ENCODE results near the gene ATF2. TPM values are rescaled to one million over a fixed set of nuclear protein-coding genes. Genes with fewer than 3 reads are reported as not detected.
A peak's percentile ranks its signal among the peaks of the same experiment; 100 is the strongest.

The ATF2 gene
- total and polyA plus RNA-seq, 9 of the 15 experiments (the other 6 are each of a cell fraction or from before 2014, with no cell fraction given), result 24.2 to 111 (median 45.9) TPM

GRCh38 chr2:175057078-175057685 is 110.8 kb downstream of the ATF2 start (continued):
- TF ChIP-seq CC2D1A (IDR thresholded peaks at IDR 0.05) (no peak), ZNF79 (CRISPR knock-in tag; IDR thresholded peaks at IDR 0.05; ENCODE audit: low read depth) (no peak), CEBPG (CRISPR knock-in tag; IDR thresholded peaks at IDR 0.05) (no peak), CEBPG (tag; conservative IDR thresholded peaks at IDR 0.05 in 1 of 2, IDR thresholded peaks at IDR 0.05 in 1 of 2) (no peak), POLR2B (IDR thresholded peaks at IDR 0.05; ENCODE audit: low read depth, partially characterized antibody) (no peak), ZNF551 (CRISPR knock-in tag; IDR thresholded peaks at IDR 0.05) (no peak), ZNF699 (CRISPR knock-in tag; IDR thresholded peaks at IDR 0.05; ENCODE audit: insufficient replicate concordance) (no peak)

DNA sequence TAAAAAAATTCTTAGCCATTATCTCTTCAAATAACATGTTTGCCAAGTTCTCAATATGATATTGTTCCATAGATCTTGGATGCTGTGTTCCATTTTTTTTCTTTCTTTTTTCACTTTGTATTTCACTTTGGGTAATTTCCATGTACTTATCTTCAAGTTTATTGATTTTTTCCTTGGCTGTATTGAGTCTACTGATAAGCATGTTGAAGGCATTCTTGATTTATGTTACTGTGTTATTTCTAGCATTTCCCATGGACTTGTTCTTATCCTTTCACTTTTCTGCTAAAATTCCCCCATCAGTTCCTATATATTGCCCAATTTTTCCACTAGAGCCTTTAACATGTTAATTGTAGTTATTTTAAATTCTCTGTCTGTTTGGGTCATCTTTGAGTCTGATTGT is 112.0 kb downstream of the ATF2 start:
- BruUV-seq (replicated peaks), result no TSS peak
- H3K4me1 ChIP-seq (replicated peaks in 1 of 2; ENCODE audit: control insufficient read depth in 2 of 2, insufficient read depth in 2 of 2, low read length in 2 of 2), result no peaks in the 10 kb centered on the region
- DNase-seq (ENCODE audit: extremely low read depth in 1 of 4, low spot score in 3 of 4), result no peak
- no peak overlapping the region for H2AFZ ChIP-seq (ENCODE audit: low read depth, low read length)
- H3K9ac ChIP-seq (ENCODE audit: insufficient read depth in 1 of 2, low read depth in 2 of 2, low read length in 2 of 2), result no peak overlapping the region
- 0 out of 3 replicates have a peak, but pooled peaks cover 4% of the 10 kb centered on the region for H3K36me3 ChIP-seq (ENCODE audit: control insufficient read depth, insufficient read depth, low read length)
- H3K79me2 ChIP-seq (ENCODE audit: control insufficient read depth, insufficient read depth, low read length), result no peaks in the 10 kb centered on the region
- H3K4me2 ChIP-seq (ENCODE audit: insufficient read depth, low read length), result no peak overlapping the region
- POLR2A ChIA-PET, result no interaction called here
- no peaks in the 10 kb centered on the region for H3K9me3 ChIP-seq (replicated peaks; ENCODE audit: control insufficient read depth, insufficient read depth, low read depth, low read length)
- no peak for ATAC-seq
- CTCF ChIA-PET (ENCODE audit: low intra/inter-chr PET ratio), result no interaction called here
- no peaks in the 10 kb centered on the region for H4K20me1 ChIP-seq (replicated peaks; ENCODE audit: control insufficient read depth, insufficient read depth, low read length)
- H3K4me3 ChIP-seq, result no peak overlapping the region
- intact Hi-C loops (cut with micrococcal nuclease), result no loop called here
- no peak for FAIRE-seq
- no peaks in the 10 kb centered on the region for H3K9me1 ChIP-seq (ENCODE audit: control insufficient read depth, insufficient read depth, low read length)
- in situ Hi-C loops (cut with MboI), result no loop called here
- no peaks in the 10 kb centered on the region for H3K27me3 ChIP-seq (ENCODE audit: control insufficient read depth in 2 of 2, insufficient read depth in 2 of 2, low read length in 2 of 2)
- no peak overlapping the region for H3K27ac ChIP-seq (ENCODE audit: extremely low read depth, low read depth, low read length)
- TF ChIP-seq SOX6 (IDR thresholded peaks at IDR 0.05) (no peak), ARNT (IDR thresholded peaks at IDR 0.05) (no peak), EWSR1 (IDR thresholded peaks at IDR 0.05; ENCODE audit: borderline replicate concordance, low read depth, partially characterized antibody) (no peak), PHB2 (IDR thresholded peaks at IDR 0.05; ENCODE audit: low read depth) (no peak), PRPF4 (IDR thresholded peaks at IDR 0.05; ENCODE audit: insufficient read depth, low read depth, low read length, poor library complexity, severe bottlenecking) (no peak), ZNF766 (CRISPR knock-in tag; conservative IDR thresholded peaks at IDR 0.05) (no peak), HDAC2 (IDR thresholded peaks at IDR 0.05) (no peak), ZNF212 (CRISPR knock-in tag; IDR thresholded peaks at IDR 0.05) (no peak), ELK1 (CRISPR knock-in tag; IDR thresholded peaks at IDR 0.05) (no peak), ARID1B (IDR thresholded peaks at IDR 0.05) (peak; percentile 68), GATAD2B (IDR thresholded peaks at IDR 0.05; ENCODE audit: borderline replicate concordance) (no peak), SMARCA4 (IDR thresholded peaks at IDR 0.05) (peak; percentile 40; the same call in 1 of the 2 replicates), ZNF263 (CRISPR knock-in tag; IDR thresholded peaks at IDR 0.05; ENCODE audit: borderline replicate concordance) (no peak), ELF4 (CRISPR knock-in tag; IDR thresholded peaks at IDR 0.05) (no peak), CGGBP1 (CRISPR knock-in tag; IDR thresholded peaks at IDR 0.05) (no peak)
- TF ChIP-seq, protein P1, sequence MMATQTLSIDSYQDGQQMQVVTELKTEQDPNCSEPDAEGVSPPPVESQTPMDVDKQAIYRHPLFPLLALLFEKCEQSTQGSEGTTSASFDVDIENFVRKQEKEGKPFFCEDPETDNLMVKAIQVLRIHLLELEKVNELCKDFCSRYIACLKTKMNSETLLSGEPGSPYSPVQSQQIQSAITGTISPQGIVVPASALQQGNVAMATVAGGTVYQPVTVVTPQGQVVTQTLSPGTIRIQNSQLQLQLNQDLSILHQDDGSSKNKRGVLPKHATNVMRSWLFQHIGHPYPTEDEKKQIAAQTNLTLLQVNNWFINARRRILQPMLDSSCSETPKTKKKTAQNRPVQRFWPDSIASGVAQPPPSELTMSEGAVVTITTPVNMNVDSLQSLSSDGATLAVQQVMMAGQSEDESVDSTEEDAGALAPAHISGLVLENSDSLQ (IDR thresholded peaks at IDR 0.05), result peak; percentile 42; the same call in 1 of the 2 replicates
